GM12892 (cell line): ENCODE results near the gene C9orf57.

Experiments used
- POLR2A ChIP-seq: IDR thresholded peaks from 2 replicates; pipeline ENCODE4 v1.6.1; 2011; ENCODE audit warnings: low read depth, low read length, control low read depth
- TAF1 ChIP-seq: IDR thresholded peaks from 2 replicates; pipeline ENCODE4 v1.6.1; 2011; ENCODE audit warnings: low read depth, mild to moderate bottlenecking, control low read depth, low read length, borderline replicate concordance

- no peak for TF ChIP-seq POLR2A
- no peak for TF ChIP-seq TAF1
These were observed 22.8 kb downstream of the C9orf57 start for GRCh38 chr9:72037571-72037970.
